M059J (cell line): ENCODE data around the gene TULP4. TPM values are rescaled to one million over a fixed set of nuclear protein-coding genes. Genes with fewer than 3 reads are reported as not detected.
"Not testable (repeated sequence)": the region's sequence is repeated elsewhere in the genome, so short reads cannot be mapped to it uniquely, and the experiment has no call there.

Experiments used
- DNase-seq: peaks from one replicate; pipeline ENCODE4 v3.0.0-alpha.2; 2012; ENCODE audit warnings: low read depth
- total RNA-seq: library from RNA; depleted of rRNA; stranded (reverse); fragments of >200 nt; shearing (Covaris generic); gene quantifications from 2 replicates; pipeline ENCODE4 v1.2.3, GENCODE V29; 2014

Gene TULP4
- total RNA-seq, 1 experiment from 2014 or later: 82.3 TPM

GRCh38 chr6:158391276-158391675 is 79.0 kb downstream of the TULP4 start:
- peak; percentile 68 for DNase-seq

- not testable (repeated sequence) for DNase-seq
These were observed 79.7 kb downstream of the TULP4 start for GRCh38 chr6:158391977-158392376.

GRCh38 chr6:158396136-158396535 is 83.9 kb downstream of the TULP4 start:
- DNase-seq: no peak

GRCh38 chr6:158397578-158397977 is 85.3 kb downstream of the TULP4 start:
- DNase-seq: no peak

GRCh38 chr6:158398252-158399024 is 86.2 kb downstream of the TULP4 start:
- DNase-seq: no peak

- no peak for DNase-seq
These were observed 86.9 kb downstream of the TULP4 start for GRCh38 chr6:158399040-158399700.

- no peak for DNase-seq
These were observed 89.9 kb downstream of the TULP4 start for GRCh38 chr6:158402184-158402583.

GRCh38 chr6:158405321-158405831 is 93.1 kb downstream of the TULP4 start:
- DNase-seq: peak; percentile 97

GRCh38 chr6:158405933-158406332 is 93.7 kb downstream of the TULP4 start:
- no peak for DNase-seq

GRCh38 chr6:158406736-158407135 is 94.5 kb downstream of the TULP4 start:
- no peak for DNase-seq

- no peak for DNase-seq
These were observed 95.7 kb downstream of the TULP4 start for GRCh38 chr6:158408013-158408412.

GRCh38 chr6:158408552-158409130 is 96.4 kb downstream of the TULP4 start:
- peak; percentile 78 for DNase-seq

GRCh38 chr6:158409451-158409850 is 97.2 kb downstream of the TULP4 start:
- DNase-seq: peak; percentile 71

GRCh38 chr6:158410784-158411183 is 98.5 kb downstream of the TULP4 start:
- no peak for DNase-seq

- DNase-seq: peak; percentile 71
These were observed 99.7 kb downstream of the TULP4 start for GRCh38 chr6:158411998-158412397.

GRCh38 chr6:158413028-158413427 is 100.8 kb downstream of the TULP4 start:
- no peak for DNase-seq

- DNase-seq: no peak
These were observed 101.7 kb downstream of the TULP4 start for GRCh38 chr6:158413814-158414565.

GRCh38 chr6:158414851-158415262 is 102.6 kb downstream of the TULP4 start:
- DNase-seq: peak; percentile 73

GRCh38 chr6:158415666-158416065 is 103.4 kb downstream of the TULP4 start:
- DNase-seq: no peak

- DNase-seq: peak; percentile 80
These were observed 104.9 kb downstream of the TULP4 start for GRCh38 chr6:158416883-158417759.

GRCh38 chr6:158417760-158418098 is 105.5 kb downstream of the TULP4 start:
- peak; percentile 78 for DNase-seq
